Measurements from ENCODE around the gene RNF157. TPM values are rescaled to one million over a fixed set of nuclear protein-coding genes. Genes with fewer than 3 reads are reported as not detected.

The RNF157 gene
- total and polyA plus RNA-seq, 2 experiments from 2014 or later = 11.0 to 15.0 TPM

GRCh38 chr17:76135810-76136188, 104.5 kb downstream of the RNF157 start:
- no peak overlapping the region for H3K27ac ChIP-seq
- H3K36me3 ChIP-seq = no peaks in the 10 kb centered on the region
- TF ChIP-seq CTCF (IDR thresholded peaks at IDR 0.05; ENCODE audit: low read depth, low read length) = no peak
- H3K27me3 ChIP-seq = peaks cover 100% of the 10 kb centered on the region
- no peaks in the 10 kb centered on the region for H3K9me3 ChIP-seq (ENCODE audit: low read depth)
- no peak overlapping the region for H3K4me3 ChIP-seq
- H3K4me1 ChIP-seq (ENCODE audit: low read depth) = peaks cover 11% of the 10 kb centered on the region
- DNase-seq (ENCODE audit: low read depth in 1 of 2, low spot score in 1 of 2) = no peak

- Histone ChIP-seq H3K27me3 (peaks cover 100% of the 10 kb centered on the region), H3K4me3 (no peak overlapping the region), H3K36me3 (no peaks in the 10 kb centered on the region), H3K4me1 (ENCODE audit: low read depth) (peaks cover 11% of the 10 kb centered on the region), H3K9me3 (ENCODE audit: low read depth) (no peaks in the 10 kb centered on the region), H3K27ac (no peak overlapping the region)
- no peak for TF ChIP-seq CTCF (IDR thresholded peaks at IDR 0.05; ENCODE audit: low read depth, low read length)
- no peak for DNase-seq (ENCODE audit: low read depth in 1 of 2, low spot score in 1 of 2)
Measured at GRCh38 chr17:76134911-76135809, 105.1 kb downstream of the RNF157 start.

GRCh38 chr17:76132574-76133338, 107.5 kb downstream of the RNF157 start:
- no peak overlapping the region for H3K27ac ChIP-seq
- H3K27me3 ChIP-seq = peaks cover 92% of the 10 kb centered on the region
- peak in 1 of 2 donors; percentile 19 for DNase-seq (ENCODE audit: low read depth in 1 of 2, low spot score in 1 of 2)
- H3K4me3 ChIP-seq = no peak overlapping the region
- no peaks in the 10 kb centered on the region for H3K9me3 ChIP-seq (ENCODE audit: low read depth)
- H3K36me3 ChIP-seq = no peaks in the 10 kb centered on the region
- H3K4me1 ChIP-seq (ENCODE audit: low read depth) = no peaks in the 10 kb centered on the region
- TF ChIP-seq CTCF (IDR thresholded peaks at IDR 0.05; ENCODE audit: low read depth, low read length) = no peak

GRCh38 chr17:76131692-76132573, 108.4 kb downstream of the RNF157 start:
- H3K36me3 ChIP-seq = no peaks in the 10 kb centered on the region
- H3K27me3 ChIP-seq = peaks cover 85% of the 10 kb centered on the region
- TF ChIP-seq CTCF (IDR thresholded peaks at IDR 0.05; ENCODE audit: low read depth, low read length) = no peak
- H3K27ac ChIP-seq = no peak overlapping the region
- H3K9me3 ChIP-seq (ENCODE audit: low read depth) = no peaks in the 10 kb centered on the region
- H3K4me1 ChIP-seq (ENCODE audit: low read depth) = no peaks in the 10 kb centered on the region
- no peak for DNase-seq (ENCODE audit: low read depth in 1 of 2, low spot score in 1 of 2)
- no peak overlapping the region for H3K4me3 ChIP-seq

- H3K4me1 ChIP-seq (ENCODE audit: low read depth) = no peaks in the 10 kb centered on the region
- no peak overlapping the region for H3K27ac ChIP-seq
- no peak for DNase-seq (ENCODE audit: low read depth in 1 of 2, low spot score in 1 of 2)
- no peak overlapping the region for H3K4me3 ChIP-seq
- H3K27me3 ChIP-seq = peaks cover 77% of the 10 kb centered on the region
- no peak for TF ChIP-seq CTCF (IDR thresholded peaks at IDR 0.05; ENCODE audit: low read depth, low read length)
- no peaks in the 10 kb centered on the region for H3K9me3 ChIP-seq (ENCODE audit: low read depth)
- H3K36me3 ChIP-seq = no peaks in the 10 kb centered on the region
Measured at GRCh38 chr17:76131051-76131691, 109.1 kb downstream of the RNF157 start.
